Osteoblast (primary cell): ENCODE results near the gene OR2V2. TPM values are rescaled to one million over a fixed set of nuclear protein-coding genes. Genes with fewer than 3 reads are reported as not detected.

Experiments used
- DNase-seq: peaks from one replicate; pipeline ENCODE4 v3.0.0; 2011; ENCODE audit warnings: low spot score, mixed read lengths; ENCODE audit not compliant: insufficient read length; ENCODE audit errors: missing footprints
- H2AFZ ChIP-seq: 2 replicates; pipeline ENCODE4 v1.6.0; 2011; ENCODE audit warnings: mild to moderate bottlenecking, low read length
- H3K27ac ChIP-seq: 2 replicates; pipeline ENCODE4 v1.5.1; 2011; ENCODE audit warnings: mild to moderate bottlenecking, low read depth, low read length, moderate library complexity
- H3K27me3 ChIP-seq: 2 replicates; pipeline ENCODE4 v1.6.0; 2012; ENCODE audit warnings: mild to moderate bottlenecking, control low read depth, inconsistent platforms, low read length, moderate library complexity; ENCODE audit not compliant: insufficient read depth
- H3K36me3 ChIP-seq: 2 replicates; pipeline ENCODE4 v1.5.1; 2011; ENCODE audit warnings: mild to moderate bottlenecking, low read length, control low read depth, moderate library complexity; ENCODE audit not compliant: insufficient read depth
- H3K4me1 ChIP-seq: 2 replicates; pipeline ENCODE4 v1.5.1; 2011; ENCODE audit warnings: mild to moderate bottlenecking, low read length, control low read depth, moderate library complexity; ENCODE audit not compliant: insufficient read depth
- H3K4me2 ChIP-seq: 2 replicates; pipeline ENCODE4 v1.6.0; 2011; ENCODE audit warnings: mild to moderate bottlenecking, low read length; ENCODE audit not compliant: insufficient read depth
- H3K4me3 ChIP-seq: fragments of 200-600 bp; sonication (generic); 3 replicates; pipeline ENCODE4 v1.5.1; 2012; ENCODE audit warnings: mild to moderate bottlenecking, low read length, inconsistent platforms; ENCODE audit not compliant: insufficient read depth
- H3K79me2 ChIP-seq: 2 replicates; pipeline ENCODE4 v1.6.0; 2012; ENCODE audit warnings: mild to moderate bottlenecking, low read length, control low read depth, inconsistent platforms; ENCODE audit not compliant: insufficient read depth
- H3K9me3 ChIP-seq: 2 replicates; pipeline ENCODE4 v1.5.1; 2011; ENCODE audit warnings: low read depth, low read length, control low read depth
- H4K20me1 ChIP-seq: 2 replicates; pipeline ENCODE4 v1.6.0; 2012; ENCODE audit warnings: mild to moderate bottlenecking, low read length, control low read depth; ENCODE audit not compliant: insufficient read depth
- total RNA-seq: library from RNA; depleted of rRNA; stranded (reverse); fragments of >200 nt; gene quantifications from 2 replicates; pipeline ENCODE4 v1.2.3, GENCODE V29; 2012
- TF ChIP-seq, protein P1 (sequence below): IDR thresholded peaks from 2 replicates; pipeline ENCODE4 v1.5.1; 2011; ENCODE audit warnings: mild to moderate bottlenecking, low read depth, low read length, moderate library complexity; ENCODE audit errors: extremely low read depth

The OR2V2 gene
- total RNA-seq, 1 donor = not detected

DNA sequence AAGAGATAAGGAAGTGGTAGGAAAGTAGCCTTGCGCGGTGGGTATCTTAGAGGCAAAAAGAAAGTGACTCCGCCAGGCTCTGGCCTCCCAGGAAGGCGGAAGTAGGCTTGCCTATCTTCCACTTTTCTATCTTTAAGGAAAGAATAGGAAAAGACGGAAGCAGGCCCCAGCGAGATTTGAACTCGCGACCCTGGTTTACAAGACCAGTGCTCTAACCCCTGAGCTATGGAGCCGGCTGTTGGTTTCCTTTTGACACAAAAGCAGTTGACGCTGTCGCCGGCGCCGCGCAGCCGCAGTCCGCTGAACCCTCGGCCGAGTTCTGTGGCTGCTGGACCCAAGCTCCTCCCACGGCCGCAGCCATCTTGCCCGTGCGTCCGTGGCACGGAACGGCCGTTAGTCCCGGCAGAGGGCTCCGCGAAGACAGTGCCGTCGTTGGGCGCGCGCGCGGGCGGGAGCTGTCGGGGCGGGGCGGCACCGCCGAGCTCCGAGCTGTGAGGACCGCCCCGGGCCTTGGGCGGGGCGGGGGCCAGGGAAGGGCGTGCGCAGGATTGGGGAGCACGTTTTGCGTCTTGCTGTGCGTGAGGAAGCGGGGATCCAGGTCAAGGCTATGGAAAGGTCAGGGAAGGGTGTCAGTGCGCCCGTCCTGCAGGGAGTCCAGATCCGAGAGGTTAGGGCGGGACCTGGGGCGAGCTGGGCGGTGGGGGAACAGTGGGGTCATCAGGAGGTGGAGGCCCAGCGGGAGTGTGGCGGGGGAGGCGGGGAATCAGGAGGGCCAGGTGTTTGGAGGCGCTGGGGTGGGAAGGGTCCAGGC lies 44.3 kb downstream of the OR2V2 start:
- Histone ChIP-seq H3K4me1 (peaks cover 24% of the 10 kb centered on the region), H3K4me2 (peak overlapping the region; percentile 95), H2AFZ (peak overlapping the region; percentile 78), H3K4me3 (peak overlapping the region; percentile 71), H4K20me1 (peaks cover 3% of the 10 kb centered on the region), H3K27me3 (no peaks in the 10 kb centered on the region), H3K79me2 (no peaks in the 10 kb centered on the region), H3K27ac (peak overlapping the region; percentile 26), H3K9me3 (no peaks in the 10 kb centered on the region), H3K36me3 (no peaks in the 10 kb centered on the region)
- TF ChIP-seq, protein P1, sequence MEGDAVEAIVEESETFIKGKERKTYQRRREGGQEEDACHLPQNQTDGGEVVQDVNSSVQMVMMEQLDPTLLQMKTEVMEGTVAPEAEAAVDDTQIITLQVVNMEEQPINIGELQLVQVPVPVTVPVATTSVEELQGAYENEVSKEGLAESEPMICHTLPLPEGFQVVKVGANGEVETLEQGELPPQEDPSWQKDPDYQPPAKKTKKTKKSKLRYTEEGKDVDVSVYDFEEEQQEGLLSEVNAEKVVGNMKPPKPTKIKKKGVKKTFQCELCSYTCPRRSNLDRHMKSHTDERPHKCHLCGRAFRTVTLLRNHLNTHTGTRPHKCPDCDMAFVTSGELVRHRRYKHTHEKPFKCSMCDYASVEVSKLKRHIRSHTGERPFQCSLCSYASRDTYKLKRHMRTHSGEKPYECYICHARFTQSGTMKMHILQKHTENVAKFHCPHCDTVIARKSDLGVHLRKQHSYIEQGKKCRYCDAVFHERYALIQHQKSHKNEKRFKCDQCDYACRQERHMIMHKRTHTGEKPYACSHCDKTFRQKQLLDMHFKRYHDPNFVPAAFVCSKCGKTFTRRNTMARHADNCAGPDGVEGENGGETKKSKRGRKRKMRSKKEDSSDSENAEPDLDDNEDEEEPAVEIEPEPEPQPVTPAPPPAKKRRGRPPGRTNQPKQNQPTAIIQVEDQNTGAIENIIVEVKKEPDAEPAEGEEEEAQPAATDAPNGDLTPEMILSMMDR = no peak
- peak; percentile 99 for DNase-seq

- Histone ChIP-seq H3K36me3 (no peaks in the 10 kb centered on the region), H2AFZ (peak overlapping the region; percentile 27), H3K4me3 (peak overlapping the region; percentile 71), H3K27ac (peak overlapping the region; percentile 26), H3K4me2 (peak overlapping the region; percentile 87), H3K9me3 (no peaks in the 10 kb centered on the region), H4K20me1 (peaks cover 3% of the 10 kb centered on the region), H3K79me2 (no peaks in the 10 kb centered on the region), H3K4me1 (peaks cover 20% of the 10 kb centered on the region), H3K27me3 (no peaks in the 10 kb centered on the region)
- peak; percentile 81 for DNase-seq
- TF ChIP-seq, protein P1 = no peak
These were observed 45.1 kb downstream of the OR2V2 start for GRCh38 chr5:181192337-181193046.

DNA sequence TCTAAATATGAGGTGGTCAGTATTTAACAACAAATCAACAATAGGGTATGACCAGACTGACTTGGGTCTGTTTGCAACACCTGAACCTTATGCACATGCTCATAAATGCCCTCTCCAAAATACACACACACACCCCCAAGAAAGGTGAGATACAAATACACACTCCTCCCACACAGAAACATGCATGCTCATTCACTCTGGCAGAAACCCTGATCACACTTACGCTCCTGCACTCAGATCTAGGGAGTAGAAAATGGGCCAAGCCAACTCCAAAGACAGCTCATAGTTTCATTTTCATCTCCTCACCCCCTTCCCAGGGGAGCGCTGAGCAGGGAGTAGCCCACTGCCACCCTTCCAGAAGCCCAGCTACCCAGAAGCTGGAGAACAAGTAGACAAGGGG lies 46.3 kb downstream of the OR2V2 start:
- no peak overlapping the region for H3K27ac ChIP-seq
- TF ChIP-seq, protein P1 = no peak

More for the DNA sequence above, 46.3 kb downstream of the OR2V2 start:
- no peak for DNase-seq
- Histone ChIP-seq H2AFZ (no peak overlapping the region), H3K9me3 (no peaks in the 10 kb centered on the region), H4K20me1 (no peaks in the 10 kb centered on the region), H3K4me1 (peaks cover 15% of the 10 kb centered on the region), H3K4me2 (no peak overlapping the region), H3K79me2 (no peaks in the 10 kb centered on the region), H3K36me3 (no peaks in the 10 kb centered on the region), H3K4me3 (no peak overlapping the region), H3K27me3 (no peaks in the 10 kb centered on the region)
